Cardiac fibroblast (primary cell): ENCODE measurements around the gene HSPA12A.
"Not testable (repeated sequence)": the region's sequence is repeated elsewhere in the genome, so short reads cannot be mapped to it uniquely, and the experiment has no call there.

ENCODE experiments used
- DNase-seq, 2 donors: peaks; one replicate each; pipeline versions ENCODE4 v3.0.0 to v3.0.0-alpha.2; 2010; ENCODE audit warnings: low read depth in 2 of 2
- H3K4me3 ChIP-seq, 2 donors: replicated peaks in 1 of 2; 1 replicate in 1 of 2; 2 replicates in 1 of 2; pipeline ENCODE4 v1.5.1; 2011; ENCODE audit warnings: low read depth in 2 of 2, low read length in 2 of 2, mild to moderate bottlenecking in 2 of 2, moderate library complexity in 1 of 2
- CTCF ChIP-seq: IDR thresholded peaks from one replicate; pipeline ENCODE4 v1.5.1; 2011; ENCODE audit warnings: low read depth, mild to moderate bottlenecking, low read length, inconsistent platforms

HSPA12A gene

GRCh38 chr10:116718058-116718457 lies 24.3 kb downstream of the HSPA12A start:
- H3K4me3 ChIP-seq = no peak overlapping the region
- no peak for TF ChIP-seq CTCF
- DNase-seq = no peak

- DNase-seq = no peak
- no peak for TF ChIP-seq CTCF
- no peak overlapping the region for H3K4me3 ChIP-seq
Observed at GRCh38 chr10:116716381-116716780, 26.0 kb downstream of the HSPA12A start.

- TF ChIP-seq CTCF = no peak
- H3K4me3 ChIP-seq = no peak overlapping the region
- DNase-seq = no peak
Observed at GRCh38 chr10:116715839-116716377, 26.5 kb downstream of the HSPA12A start.

GRCh38 chr10:116715341-116715740 lies 27.0 kb downstream of the HSPA12A start:
- no peak for TF ChIP-seq CTCF
- no peak for DNase-seq
- H3K4me3 ChIP-seq = no peak overlapping the region

- no peak for TF ChIP-seq CTCF
- H3K4me3 ChIP-seq = no peak overlapping the region
- DNase-seq = no peak
Observed at GRCh38 chr10:116713846-116714245, 28.5 kb downstream of the HSPA12A start.

- TF ChIP-seq CTCF = no peak
- no peak for DNase-seq
- no peak overlapping the region for H3K4me3 ChIP-seq
Observed at GRCh38 chr10:116712989-116713543, 29.3 kb downstream of the HSPA12A start.

GRCh38 chr10:116712519-116712918 lies 29.8 kb downstream of the HSPA12A start:
- TF ChIP-seq CTCF = no peak
- DNase-seq = no peak
- H3K4me3 ChIP-seq = no peak overlapping the region

- H3K4me3 ChIP-seq, DNase-seq: not testable (repeated sequence)
Observed at GRCh38 chr10:116711803-116712202, 30.6 kb downstream of the HSPA12A start.
